ENCODE data around the gene ZNF32.
"Not testable (repeated sequence)": the region's sequence is repeated elsewhere in the genome, so short reads cannot be mapped to it uniquely, and the experiment has no call there.

The ZNF32 gene

GRCh38 chr10:43623351-43623750, 25.3 kb downstream of the ZNF32 start:
- no peak for FAIRE-seq

- no peak for FAIRE-seq
Measured at GRCh38 chr10:43622038-43622437, 26.6 kb downstream of the ZNF32 start.

GRCh38 chr10:43619368-43619767, 29.3 kb downstream of the ZNF32 start:
- FAIRE-seq = no peak

GRCh38 chr10:43616697-43617370, 31.8 kb downstream of the ZNF32 start:
- no peak for FAIRE-seq

- no peak for FAIRE-seq
Measured at GRCh38 chr10:43610636-43611035, 38.0 kb downstream of the ZNF32 start.

GRCh38 chr10:43607199-43607573, 41.5 kb downstream of the ZNF32 start:
- no peak for FAIRE-seq

GRCh38 chr10:43606323-43607198, 42.1 kb downstream of the ZNF32 start, which contains the start of gene ZNF485:
TSS of gene ZNF485 (plus strand) at chr10:43606438. CDS start at chr10:43607051, 613 bp downstream.
- FAIRE-seq = no peak

- FAIRE-seq = no peak
Measured at GRCh38 chr10:43605850-43606322, 42.8 kb downstream of the ZNF32 start.

- FAIRE-seq = not testable (repeated sequence)
Measured at GRCh38 chr10:43601576-43601975, 47.1 kb downstream of the ZNF32 start.

GRCh38 chr10:43599333-43599732, 49.3 kb downstream of the ZNF32 start:
- no peak for FAIRE-seq

GRCh38 chr10:43598446-43598845, 50.2 kb downstream of the ZNF32 start:
- FAIRE-seq = no peak

GRCh38 chr10:43596546-43596945, 52.1 kb downstream of the ZNF32 start:
- FAIRE-seq = no peak

- FAIRE-seq = no peak
Measured at GRCh38 chr10:43595739-43596298, 52.9 kb downstream of the ZNF32 start.

GRCh38 chr10:43594944-43595589, 53.6 kb downstream of the ZNF32 start:
- FAIRE-seq = no peak
